Lower lobe of right lung (tissue), 2 donors: ENCODE measurements around the gene FAM219B. TPM values are rescaled to one million over a fixed set of nuclear protein-coding genes. Genes with fewer than 3 reads are reported as not detected.

ENCODE experiments used
- ATAC-seq, 2 donors: fragments of 200-7000 bp; cut with Tn5 transposase; one replicate each; pipeline ENCODE4 v1.9.1; 2020 to 2022; ENCODE audit warnings: mild to moderate bottlenecking in 2 of 2, moderate library complexity in 2 of 2
- DNase-seq: peaks from one replicate; pipeline ENCODE4 v3.0.0-alpha.2; 2020
- H3K27ac ChIP-seq: fragments of 200-600 bp; one replicate; pipeline ENCODE4 v1.8.0; 2022
- H3K27me3 ChIP-seq: fragments of 200-600 bp; one replicate; pipeline ENCODE4 v1.8.0; 2022; ENCODE audit warnings: low read depth
- H3K36me3 ChIP-seq: fragments of 200-600 bp; one replicate; pipeline ENCODE4 v1.8.0; 2022; ENCODE audit warnings: mild to moderate bottlenecking
- H3K4me1 ChIP-seq: fragments of 200-600 bp; one replicate; pipeline ENCODE4 v1.8.0; 2022
- H3K4me3 ChIP-seq: fragments of 200-600 bp; one replicate; pipeline ENCODE4 v1.8.0; 2022; ENCODE audit warnings: mild to moderate bottlenecking
- H3K9me3 ChIP-seq: fragments of 200-600 bp; one replicate; pipeline ENCODE4 v1.8.0; 2022
- CTCF ChIP-seq: fragments of 200-600 bp; IDR thresholded peaks from one replicate; pipeline ENCODE4 v1.8.0; 2022; ENCODE audit warnings: antibody characterized with exemption, mild to moderate bottlenecking
- intact Hi-C: fragments of 100-400 bp; cut with DNase I; formaldehyde crosslinking; loops from one replicate; pipeline ENCODE4 v1.11.0; 2022
- total RNA-seq: library from RNA; stranded (reverse); fragmentation: NEBNext Ultra II Directional; extraction: Animal tissue kit (Norgen Biotek cat#: 25700); gene quantifications from one replicate; pipeline ENCODE4 v1.2.1, GENCODE V29; 2021
- donor health status: DM: no; HTN: yes; CAD: no; lungs with severe emphysema.

FAM219B gene
- total RNA-seq, 1 donor from 2014 or later = 92.2 TPM

GRCh38 chr15:74857082-74857655 is 49.5 kb downstream of the FAM219B start:
- Histone ChIP-seq H3K36me3 (peaks cover 49% of the 10 kb centered on the region), H3K27me3 (no peaks in the 10 kb centered on the region), H3K9me3 (no peaks in the 10 kb centered on the region), H3K4me1 (peaks cover 39% of the 10 kb centered on the region), H3K4me3 (no peak overlapping the region), H3K27ac (no peak overlapping the region)
- intact Hi-C loops = no loop called here
- no peak for TF ChIP-seq CTCF
- ATAC-seq (peak; percentile 34 to 40), DNase-seq (no peak)

GRCh38 chr15:74856537-74856936 is 50.1 kb downstream of the FAM219B start:
- DNase-seq (no peak), ATAC-seq (no peak)
- Histone ChIP-seq H3K27ac (no peak overlapping the region), H3K4me3 (no peak overlapping the region), H3K4me1 (peaks cover 39% of the 10 kb centered on the region), H3K36me3 (peaks cover 55% of the 10 kb centered on the region), H3K27me3 (no peaks in the 10 kb centered on the region), H3K9me3 (no peaks in the 10 kb centered on the region)
- TF ChIP-seq CTCF = no peak
- intact Hi-C loops = no loop called here

GRCh38 chr15:74855857-74856256 is 50.8 kb downstream of the FAM219B start:
- DNase-seq = no peak
- intact Hi-C loops = no loop called here
- Histone ChIP-seq H3K9me3 (no peaks in the 10 kb centered on the region), H3K4me3 (no peak overlapping the region), H3K36me3 (peaks cover 56% of the 10 kb centered on the region), H3K27ac (no peak overlapping the region), H3K27me3 (no peaks in the 10 kb centered on the region), H3K4me1 (peaks cover 39% of the 10 kb centered on the region)
- ATAC-seq = no peak
- TF ChIP-seq CTCF = no peak

GRCh38 chr15:74854453-74855022 is 52.1 kb downstream of the FAM219B start:
- DNase-seq (no peak), ATAC-seq (no peak)
- intact Hi-C loops = no loop called here
- Histone ChIP-seq H3K4me3 (no peak overlapping the region), H3K27me3 (no peaks in the 10 kb centered on the region), H3K9me3 (no peaks in the 10 kb centered on the region), H3K27ac (no peak overlapping the region), H3K36me3 (peaks cover 68% of the 10 kb centered on the region), H3K4me1 (peaks cover 32% of the 10 kb centered on the region)
- no peak for TF ChIP-seq CTCF

- Histone ChIP-seq H3K9me3 (no peaks in the 10 kb centered on the region), H3K4me3 (no peak overlapping the region), H3K36me3 (peaks cover 81% of the 10 kb centered on the region), H3K4me1 (peaks cover 8% of the 10 kb centered on the region), H3K27me3 (no peaks in the 10 kb centered on the region), H3K27ac (no peak overlapping the region)
- no peak for DNase-seq
- no peak for TF ChIP-seq CTCF
- intact Hi-C loops = no loop called here
- ATAC-seq = no peak
These were observed 54.7 kb downstream of the FAM219B start for GRCh38 chr15:74851960-74852359.
